ENCODE measurements around the gene C18orf32.

DNA sequence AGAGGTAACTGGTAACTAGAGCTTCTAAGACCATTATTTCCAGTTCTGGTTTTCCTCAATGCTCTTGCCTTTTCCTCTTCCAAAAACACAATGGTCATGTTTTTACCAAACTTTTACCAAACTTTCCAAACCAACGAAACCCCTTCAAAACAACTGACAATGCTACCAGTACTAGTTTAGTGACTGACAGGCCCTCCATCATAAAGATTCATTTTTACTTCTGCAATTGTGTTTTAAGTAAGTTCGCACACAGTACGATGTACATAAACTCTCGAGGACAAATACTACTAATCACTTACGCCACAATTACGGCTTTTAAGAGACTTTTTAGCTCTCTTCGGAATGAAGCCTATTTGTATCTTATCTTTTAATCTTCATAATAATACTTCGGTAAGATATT, 900 bp downstream of the C18orf32 start:
- TF ChIP-seq POLR2AphosphoS5 (IDR thresholded peaks at IDR 0.05; ENCODE audit: low read depth, low read length) = no peak
- TF ChIP-seq, protein P1, sequence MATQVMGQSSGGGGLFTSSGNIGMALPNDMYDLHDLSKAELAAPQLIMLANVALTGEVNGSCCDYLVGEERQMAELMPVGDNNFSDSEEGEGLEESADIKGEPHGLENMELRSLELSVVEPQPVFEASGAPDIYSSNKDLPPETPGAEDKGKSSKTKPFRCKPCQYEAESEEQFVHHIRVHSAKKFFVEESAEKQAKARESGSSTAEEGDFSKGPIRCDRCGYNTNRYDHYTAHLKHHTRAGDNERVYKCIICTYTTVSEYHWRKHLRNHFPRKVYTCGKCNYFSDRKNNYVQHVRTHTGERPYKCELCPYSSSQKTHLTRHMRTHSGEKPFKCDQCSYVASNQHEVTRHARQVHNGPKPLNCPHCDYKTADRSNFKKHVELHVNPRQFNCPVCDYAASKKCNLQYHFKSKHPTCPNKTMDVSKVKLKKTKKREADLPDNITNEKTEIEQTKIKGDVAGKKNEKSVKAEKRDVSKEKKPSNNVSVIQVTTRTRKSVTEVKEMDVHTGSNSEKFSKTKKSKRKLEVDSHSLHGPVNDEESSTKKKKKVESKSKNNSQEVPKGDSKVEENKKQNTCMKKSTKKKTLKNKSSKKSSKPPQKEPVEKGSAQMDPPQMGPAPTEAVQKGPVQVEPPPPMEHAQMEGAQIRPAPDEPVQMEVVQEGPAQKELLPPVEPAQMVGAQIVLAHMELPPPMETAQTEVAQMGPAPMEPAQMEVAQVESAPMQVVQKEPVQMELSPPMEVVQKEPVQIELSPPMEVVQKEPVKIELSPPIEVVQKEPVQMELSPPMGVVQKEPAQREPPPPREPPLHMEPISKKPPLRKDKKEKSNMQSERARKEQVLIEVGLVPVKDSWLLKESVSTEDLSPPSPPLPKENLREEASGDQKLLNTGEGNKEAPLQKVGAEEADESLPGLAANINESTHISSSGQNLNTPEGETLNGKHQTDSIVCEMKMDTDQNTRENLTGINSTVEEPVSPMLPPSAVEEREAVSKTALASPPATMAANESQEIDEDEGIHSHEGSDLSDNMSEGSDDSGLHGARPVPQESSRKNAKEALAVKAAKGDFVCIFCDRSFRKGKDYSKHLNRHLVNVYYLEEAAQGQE (IDR thresholded peaks at IDR 0.05; ENCODE audit: insufficient read depth in 1 of 2, low read depth in 2 of 2, low read length in 2 of 2) = no peak
- no peak for TF ChIP-seq FOXP2 (optimal IDR thresholded peaks at IDR 0.05; ENCODE audit: borderline replicate concordance, extremely low read depth, extremely low read length, insufficient read depth)
- no peak for TF ChIP-seq TAF1 (IDR thresholded peaks at IDR 0.05; ENCODE audit: borderline replicate concordance, insufficient read depth, low read length)

Data from PFSK-1 (cell line).